K562 treated with DMSO at 1 percent for 4 hours (cell line): ENCODE data around the gene PRKCE. TPM values are rescaled to one million over a fixed set of nuclear protein-coding genes. Genes with fewer than 3 reads are reported as not detected.

ENCODE experiments used
- total RNA-seq: library from RNA; unstranded; fragments of 300-600 nt; gene quantifications from 2 replicates; pipeline ENCODE4 v1.2.3, GENCODE V29; 2022; ENCODE audit not compliant: insufficient read depth

Gene PRKCE
- total RNA-seq = 0.60 and 0.68 TPM in 2 replicates

GRCh38 chr2:45651415-45652089 is at the start of gene PRKCE:
TSS of gene PRKCE (plus strand) at chr2:45651675.

GRCh38 chr2:45611020-45611859 is 40.2 kb upstream of the PRKCE start, which contains the start of gene SRBD1:
TSS of gene SRBD1 (minus strand) at chr2:45611267. CDS start at chr2:45605441, 5,826 bp downstream.

Other genes starting within 250 kb of the PRKCE start
- gene SRBD1, start 40.4 kb upstream of the PRKCE start, total RNA-seq = 4.1 and 4.2 TPM in 2 replicates